Measurements from ENCODE around the gene P3H3.
A peak's percentile ranks its signal among the peaks of the same experiment; 100 is the strongest.

P3H3 gene

GRCh38 chr12:6827982-6828780 lies at the start of gene P3H3:
P3H3 (plus strand) TSS chr12:6828407; CDS start chr12:6828441, 34 bp downstream.
- DNase-seq: no peak

- peak; percentile 73 to 85 for DNase-seq
Observed at GRCh38 chr12:6778574-6779550, 49.3 kb upstream of the P3H3 start.

- peak in 1 of 2 donors; percentile 25 for DNase-seq
Observed at GRCh38 chr12:6779708-6780432, 48.3 kb upstream of the P3H3 start.

- DNase-seq: no peak
Observed at GRCh38 chr12:6780573-6780972, 47.6 kb upstream of the P3H3 start.

GRCh38 chr12:6782119-6782518 lies 46.1 kb upstream of the P3H3 start:
- no peak for DNase-seq

- DNase-seq: no peak
Observed at GRCh38 chr12:6782850-6783566, 45.2 kb upstream of the P3H3 start.

GRCh38 chr12:6783828-6784227 lies 44.4 kb upstream of the P3H3 start:
- DNase-seq: no peak

- DNase-seq: no peak
Observed at GRCh38 chr12:6784296-6784695, 43.9 kb upstream of the P3H3 start.

- DNase-seq: no peak
Observed at GRCh38 chr12:6784761-6785160, 43.4 kb upstream of the P3H3 start.

- no peak for DNase-seq
Observed at GRCh38 chr12:6786416-6787094, 41.7 kb upstream of the P3H3 start.

- no peak for DNase-seq
Observed at GRCh38 chr12:6787309-6787708, 40.9 kb upstream of the P3H3 start.

- peak in 1 of 2 donors; percentile 80 for DNase-seq
Observed at GRCh38 chr12:6788972-6789924, 39.0 kb upstream of the P3H3 start, which contains the start of gene CD4. CD4 (plus strand) TSS chr12:6789528; CDS start chr12:6800139, 10,611 bp downstream.

- no peak for DNase-seq
Observed at GRCh38 chr12:6790496-6791150, 37.6 kb upstream of the P3H3 start.

- DNase-seq: no peak
Observed at GRCh38 chr12:6791931-6792520, 36.2 kb upstream of the P3H3 start.

- peak in 1 of 2 donors; percentile 82 for DNase-seq
Observed at GRCh38 chr12:6792522-6793201, 35.5 kb upstream of the P3H3 start.

- DNase-seq: no peak
Observed at GRCh38 chr12:6795088-6795487, 33.1 kb upstream of the P3H3 start.

GRCh38 chr12:6796576-6796975 lies 31.6 kb upstream of the P3H3 start:
- no peak for DNase-seq

GRCh38 chr12:6799147-6799546 lies 29.1 kb upstream of the P3H3 start:
- no peak for DNase-seq

GRCh38 chr12:6807170-6807569 lies 21.0 kb upstream of the P3H3 start:
- DNase-seq: no peak
